GM12874 (cell line): ENCODE measurements around the gene HOXD10.

Source experiments
- TF ChIP-seq, protein P1 (sequence below): IDR thresholded peaks from 2 replicates; pipeline ENCODE4 v1.5.1; 2011; ENCODE audit warnings: low read depth, mild to moderate bottlenecking, control low read depth, low read length, moderate library complexity; ENCODE audit not compliant: insufficient read depth

The HOXD10 gene

DNA sequence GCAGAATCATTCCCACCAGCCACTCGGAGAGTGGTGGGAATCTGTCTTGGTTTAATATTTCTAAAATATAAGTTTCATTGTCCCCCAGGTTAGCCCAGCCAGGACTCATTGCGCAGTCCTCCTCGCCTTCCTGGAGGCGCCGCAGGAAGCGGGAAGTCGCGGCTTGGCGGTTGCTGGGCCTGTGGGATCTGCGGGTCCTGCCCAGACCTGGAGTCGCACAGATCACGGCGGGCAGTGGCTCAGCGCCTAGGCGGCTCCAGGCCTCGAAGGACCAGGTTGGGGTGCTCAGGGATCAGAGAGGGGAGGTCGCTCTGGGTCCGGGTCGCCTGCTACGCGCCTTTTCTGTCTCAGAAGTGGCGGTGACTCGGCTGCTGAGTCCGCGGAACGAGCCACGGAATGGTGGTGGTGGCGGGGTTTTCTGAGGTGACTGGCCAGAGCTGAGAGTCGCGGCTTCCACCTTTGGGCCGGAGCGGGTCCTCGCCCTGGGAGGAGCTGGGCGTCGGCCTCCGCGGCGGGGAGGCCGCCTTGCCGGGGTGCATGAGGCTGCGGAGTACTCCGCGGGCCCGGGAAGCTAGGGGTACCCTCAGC is 43.2 kb downstream of the HOXD10 start:
- TF ChIP-seq, protein P1, sequence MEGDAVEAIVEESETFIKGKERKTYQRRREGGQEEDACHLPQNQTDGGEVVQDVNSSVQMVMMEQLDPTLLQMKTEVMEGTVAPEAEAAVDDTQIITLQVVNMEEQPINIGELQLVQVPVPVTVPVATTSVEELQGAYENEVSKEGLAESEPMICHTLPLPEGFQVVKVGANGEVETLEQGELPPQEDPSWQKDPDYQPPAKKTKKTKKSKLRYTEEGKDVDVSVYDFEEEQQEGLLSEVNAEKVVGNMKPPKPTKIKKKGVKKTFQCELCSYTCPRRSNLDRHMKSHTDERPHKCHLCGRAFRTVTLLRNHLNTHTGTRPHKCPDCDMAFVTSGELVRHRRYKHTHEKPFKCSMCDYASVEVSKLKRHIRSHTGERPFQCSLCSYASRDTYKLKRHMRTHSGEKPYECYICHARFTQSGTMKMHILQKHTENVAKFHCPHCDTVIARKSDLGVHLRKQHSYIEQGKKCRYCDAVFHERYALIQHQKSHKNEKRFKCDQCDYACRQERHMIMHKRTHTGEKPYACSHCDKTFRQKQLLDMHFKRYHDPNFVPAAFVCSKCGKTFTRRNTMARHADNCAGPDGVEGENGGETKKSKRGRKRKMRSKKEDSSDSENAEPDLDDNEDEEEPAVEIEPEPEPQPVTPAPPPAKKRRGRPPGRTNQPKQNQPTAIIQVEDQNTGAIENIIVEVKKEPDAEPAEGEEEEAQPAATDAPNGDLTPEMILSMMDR: no peak

DNA sequence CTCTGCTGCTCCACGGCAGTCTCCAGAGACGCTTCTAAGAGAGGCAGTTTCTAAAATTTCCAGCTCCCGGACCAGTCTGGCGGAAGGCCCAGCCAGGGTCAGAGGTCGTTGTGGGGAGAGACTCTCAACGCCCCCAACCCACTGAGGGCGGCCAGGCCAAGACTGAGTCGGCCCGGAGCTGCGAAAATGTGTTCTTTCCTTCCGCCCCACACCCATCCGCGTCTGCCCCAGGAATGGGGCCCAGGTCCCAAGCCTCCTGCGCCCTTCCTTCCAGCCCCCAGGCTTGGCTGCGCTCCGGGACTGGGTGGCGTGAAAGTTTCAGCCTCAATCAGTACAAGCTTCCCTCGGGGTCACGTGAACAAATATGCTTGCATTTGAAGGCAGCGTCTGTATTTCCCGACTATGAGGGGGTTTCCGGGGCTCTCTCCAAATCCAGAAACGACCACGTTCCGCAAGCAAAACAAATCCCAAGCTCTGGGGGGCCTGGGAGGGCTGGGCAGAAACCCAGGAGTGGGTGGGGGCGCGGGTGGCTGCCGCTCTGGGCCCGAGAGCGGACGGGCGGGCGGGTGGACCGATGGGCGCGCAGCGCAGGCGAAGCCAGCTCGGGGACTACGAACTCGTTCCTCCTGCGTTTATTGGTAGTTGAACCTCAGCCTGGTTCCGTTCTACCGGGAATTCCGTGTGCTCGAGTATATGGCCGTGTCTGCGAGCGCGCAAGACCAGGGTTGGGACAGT is 43.8 kb downstream of the HOXD10 start:
- TF ChIP-seq, protein P1: no peak

DNA sequence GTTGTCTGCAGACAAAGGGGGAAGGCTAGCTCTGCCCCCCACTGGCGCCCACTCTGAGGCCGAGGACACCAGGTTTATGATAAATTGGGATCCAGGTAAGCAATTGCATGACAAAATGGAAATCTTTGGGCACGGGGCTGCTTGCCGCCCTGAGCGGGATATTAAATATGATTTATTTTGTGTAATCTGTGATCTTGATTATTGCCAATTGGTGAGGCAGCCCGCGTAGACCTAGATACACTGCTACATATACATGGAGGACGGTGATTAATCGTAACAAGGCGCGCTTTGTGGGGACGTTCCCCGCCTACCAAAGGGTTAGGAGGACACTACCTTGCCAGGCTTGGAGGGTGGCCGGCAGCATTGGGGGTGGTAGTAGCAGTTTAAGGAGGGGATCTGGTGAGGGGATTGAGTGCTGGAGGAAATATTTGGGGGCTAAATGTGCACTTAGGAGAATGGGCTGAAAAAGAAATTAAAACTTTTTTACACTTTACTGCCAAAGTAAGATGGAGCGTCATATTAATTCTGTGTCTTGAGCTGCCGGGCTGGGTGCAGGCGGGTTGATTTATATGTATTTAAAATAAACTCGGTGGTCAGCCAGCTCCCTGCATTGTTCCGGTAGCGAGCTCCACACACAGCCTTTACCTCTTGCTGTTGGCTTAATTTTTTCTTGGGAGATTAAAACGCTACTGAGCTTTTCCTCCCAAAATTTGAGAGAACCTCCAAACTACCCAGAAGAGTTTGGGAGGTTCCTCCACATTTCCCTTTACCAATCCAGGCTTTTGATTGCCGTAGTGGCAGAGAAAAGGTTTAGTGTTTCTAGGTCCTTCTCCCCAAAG is 44.6 kb downstream of the HOXD10 start:
- TF ChIP-seq, protein P1: no peak

DNA sequence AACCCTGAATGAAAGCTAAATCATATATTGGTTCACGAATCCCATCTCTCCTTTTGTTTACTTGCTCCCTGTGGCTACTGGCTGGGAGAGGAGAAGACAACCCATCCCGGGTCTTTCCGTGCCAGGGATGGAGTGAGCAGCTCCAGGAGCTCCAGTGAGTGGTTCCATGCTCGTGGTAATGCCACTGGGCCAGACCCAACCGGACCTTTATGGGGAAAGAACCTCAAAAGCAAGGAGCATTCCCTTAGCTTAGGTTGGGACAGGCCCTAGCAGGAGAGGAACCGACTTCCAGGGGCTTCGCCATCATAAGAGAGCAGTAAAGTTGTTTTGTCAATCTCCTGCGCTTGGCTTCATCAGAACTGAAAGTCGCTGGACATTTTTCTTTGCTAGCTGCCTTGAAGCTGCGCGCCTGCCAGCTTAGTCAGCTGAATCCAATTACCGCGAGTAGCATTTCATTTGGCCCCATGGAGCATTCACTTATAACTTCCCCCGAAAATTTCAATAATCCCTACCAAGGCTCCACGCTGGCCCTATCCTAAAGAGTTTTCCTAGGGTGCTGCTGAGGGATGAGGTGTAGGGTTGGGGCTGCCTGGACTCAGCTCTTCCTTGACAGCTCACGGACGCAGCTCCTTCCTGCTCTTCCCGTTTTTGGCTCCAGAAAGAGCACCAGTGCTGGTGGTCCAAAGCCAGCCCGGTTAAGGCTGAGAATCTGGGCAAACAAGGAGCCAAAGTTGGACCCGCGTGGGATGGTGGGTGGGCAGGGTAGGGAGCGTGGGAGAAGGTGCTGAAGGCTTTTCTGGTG is 45.4 kb downstream of the HOXD10 start:
- TF ChIP-seq, protein P1: no peak

DNA sequence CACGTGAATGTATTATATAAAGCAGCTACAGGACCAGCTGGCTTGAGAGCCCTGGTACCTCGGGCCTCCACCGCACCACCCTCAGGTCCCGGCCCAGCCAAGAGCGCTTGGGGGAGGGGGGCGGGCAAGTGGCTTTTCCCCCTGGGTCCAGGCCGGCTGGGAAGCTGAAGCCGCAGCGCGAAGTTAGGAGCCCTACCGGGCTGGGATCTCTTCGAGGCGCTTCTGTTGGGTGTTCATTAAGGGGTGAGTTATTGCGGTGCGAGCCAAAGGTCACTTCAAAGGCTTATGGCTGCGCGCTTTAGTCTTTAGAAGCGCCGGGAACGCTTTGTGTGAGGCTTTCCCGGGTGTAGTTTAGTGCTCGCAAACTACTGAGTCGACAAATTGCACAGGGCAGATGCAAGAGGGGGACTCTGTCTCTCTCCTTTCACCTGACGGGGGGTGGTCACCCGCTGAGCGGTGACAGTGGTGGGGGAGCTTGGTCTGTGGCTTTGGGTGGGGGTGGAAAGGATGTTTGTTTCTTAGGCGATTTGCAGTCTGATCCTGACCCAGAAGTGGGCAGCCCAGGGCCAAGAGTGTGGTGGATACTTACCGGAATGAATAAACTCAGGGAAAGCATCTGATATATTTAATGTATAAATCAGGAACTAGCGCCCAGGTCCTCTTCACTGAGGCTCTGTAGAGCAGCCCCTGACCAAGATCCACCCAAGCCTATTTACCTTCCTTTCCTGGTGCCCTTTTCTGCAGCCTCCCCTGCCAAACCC is 46.5 kb downstream of the HOXD10 start:
- TF ChIP-seq, protein P1: no peak

DNA sequence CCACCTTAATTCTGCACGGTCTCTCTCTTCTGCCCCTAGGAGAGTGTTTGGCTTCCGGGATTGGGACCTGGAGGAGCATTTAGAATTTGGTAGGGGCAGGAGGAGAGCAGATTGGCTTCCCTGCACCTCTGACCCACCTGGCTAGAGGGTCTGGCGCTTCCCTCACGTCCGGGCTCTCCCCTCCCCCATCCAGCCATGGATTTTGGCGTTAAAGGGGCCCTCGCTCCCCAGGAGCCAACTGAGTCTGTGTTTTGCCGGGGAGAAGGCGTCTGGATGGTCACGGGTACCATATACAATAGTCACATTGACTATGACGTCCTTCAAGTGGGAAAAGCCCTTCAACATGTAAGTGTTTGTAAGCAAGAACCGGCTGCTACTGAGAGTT is 47.1 kb downstream of the HOXD10 start:
- TF ChIP-seq, protein P1: no peak
